ENCODE results near the gene RXFP1.

RXFP1 gene

GRCh38 chr4:158521484-158522088, at the start of gene RXFP1:
TSS of gene RXFP1 (plus strand) at chr4:158521882. CDS start at chr4:158521977, 95 bp downstream.
- no peak for DNase-seq

- DNase-seq, result no peak
Measured at GRCh38 chr4:158481811-158482210, 39.9 kb upstream of the RXFP1 start.

GRCh38 chr4:158484173-158484885, 37.4 kb upstream of the RXFP1 start:
- DNase-seq, result no peak

GRCh38 chr4:158490629-158491028, 31.1 kb upstream of the RXFP1 start:
- DNase-seq, result no peak

- no peak for DNase-seq
Measured at GRCh38 chr4:158492391-158492790, 29.3 kb upstream of the RXFP1 start.

- no peak for DNase-seq
Measured at GRCh38 chr4:158496030-158496741, 25.5 kb upstream of the RXFP1 start.

GRCh38 chr4:158500054-158500453, 21.6 kb upstream of the RXFP1 start:
- no peak for DNase-seq

GRCh38 chr4:158513256-158513655, 8.4 kb upstream of the RXFP1 start:
- DNase-seq, result no peak

GRCh38 chr4:158519226-158519625, 2.5 kb upstream of the RXFP1 start:
- DNase-seq, result no peak

- DNase-seq, result no peak
Measured at GRCh38 chr4:158523990-158524535, 2.4 kb downstream of the RXFP1 start.

GRCh38 chr4:158527516-158527915, 5.8 kb downstream of the RXFP1 start:
- DNase-seq, result no peak

- DNase-seq, result no peak
Measured at GRCh38 chr4:158529505-158529904, 7.8 kb downstream of the RXFP1 start.

- no peak for DNase-seq
Measured at GRCh38 chr4:158530381-158530780, 8.7 kb downstream of the RXFP1 start.

GRCh38 chr4:158530898-158531297, 9.2 kb downstream of the RXFP1 start:
- no peak for DNase-seq

- no peak for DNase-seq
Measured at GRCh38 chr4:158532556-158533231, 11.0 kb downstream of the RXFP1 start.

GRCh38 chr4:158534727-158535126, 13.0 kb downstream of the RXFP1 start:
- no peak for DNase-seq

- peak; percentile 26 for DNase-seq
Measured at GRCh38 chr4:158535130-158535614, 13.5 kb downstream of the RXFP1 start.

- no peak for DNase-seq
Measured at GRCh38 chr4:158536833-158537232, 15.2 kb downstream of the RXFP1 start.

GRCh38 chr4:158538176-158538575, 16.5 kb downstream of the RXFP1 start:
- no peak for DNase-seq

- DNase-seq, result peak; percentile 3
Measured at GRCh38 chr4:158538911-158539310, 17.2 kb downstream of the RXFP1 start.

GRCh38 chr4:158540125-158540907, 18.6 kb downstream of the RXFP1 start:
- peak; percentile 5 for DNase-seq

- no peak for DNase-seq
Measured at GRCh38 chr4:158541506-158541905, 19.8 kb downstream of the RXFP1 start.
